Nephron (organoid): ENCODE results near the gene STX16.
A peak's percentile ranks its signal among the peaks of the same experiment; 100 is the strongest.

ENCODE experiments used
- H3K27ac Mint-ChIP-seq, 3 experiments: 2 replicates each; pipeline ENCODE4 v1.8.0; 2020; ENCODE audit warnings: mixed read lengths in 3 of 3, mild to moderate bottlenecking in 2 of 3, moderate library complexity in 1 of 3
- H3K27me3 Mint-ChIP-seq: 2 replicates; pipeline ENCODE4 v1.8.0; 2021; ENCODE audit warnings: low read depth, mild to moderate bottlenecking, moderate library complexity, mixed read lengths
- H3K36me3 Mint-ChIP-seq: 2 replicates; pipeline ENCODE4 v1.8.0; 2020; ENCODE audit warnings: low read depth, mixed read lengths
- H3K4me1 Mint-ChIP-seq: 2 replicates; pipeline ENCODE4 v1.8.0; 2020; ENCODE audit warnings: mixed read lengths
- H3K4me3 Mint-ChIP-seq, 3 experiments: 2 replicates each; pipeline ENCODE4 v1.8.0; 2020; ENCODE audit warnings: mild to moderate bottlenecking in 3 of 3, mixed read lengths in 3 of 3, moderate library complexity in 2 of 3
- H3K9me3 Mint-ChIP-seq: 2 replicates; pipeline ENCODE4 v1.8.0; 2020; ENCODE audit warnings: mixed read lengths
- CTCF ChIP-seq, 3 experiments: fragments of 200-600 bp; sonication (generic); IDR thresholded peaks; one replicate each; pipeline ENCODE4 v1.5.0; 2021; ENCODE audit warnings: antibody characterized with exemption in 3 of 3; ENCODE audit not compliant: unreplicated experiment in 3 of 3

The STX16 gene

GRCh38 chr20:58606184-58606583 lies 44.9 kb upstream of the STX16 start:
- H3K4me3 Mint-ChIP-seq: no peak overlapping the region
- no peaks in the 10 kb centered on the region for H3K9me3 Mint-ChIP-seq
- TF ChIP-seq CTCF (IDR thresholded peaks at IDR 0.05; ENCODE audit: unreplicated experiment in 3 of 3): no peak
- H3K4me1 Mint-ChIP-seq: peaks cover 39% of the 10 kb centered on the region
- H3K27ac Mint-ChIP-seq: peak overlapping the region in 1 of 3 experiments; percentile 56
- H3K36me3 Mint-ChIP-seq: no peaks in the 10 kb centered on the region
- H3K27me3 Mint-ChIP-seq: peaks cover 28% of the 10 kb centered on the region

- TF ChIP-seq CTCF (IDR thresholded peaks at IDR 0.05; ENCODE audit: unreplicated experiment in 3 of 3): no peak
- Mint-ChIP-seq H3K27ac (peak overlapping the region in 1 of 3 experiments; percentile 41), H3K36me3 (no peaks in the 10 kb centered on the region), H3K4me3 (no peak overlapping the region), H3K27me3 (peaks cover 18% of the 10 kb centered on the region), H3K9me3 (no peaks in the 10 kb centered on the region), H3K4me1 (peaks cover 37% of the 10 kb centered on the region)
Observed at GRCh38 chr20:58608096-58608840, 42.8 kb upstream of the STX16 start.

GRCh38 chr20:58609026-58609425 lies 42.1 kb upstream of the STX16 start:
- Mint-ChIP-seq H3K27me3 (peaks cover 14% of the 10 kb centered on the region), H3K9me3 (no peaks in the 10 kb centered on the region)
- no peak for TF ChIP-seq CTCF (IDR thresholded peaks at IDR 0.05; ENCODE audit: unreplicated experiment in 3 of 3)

GRCh38 chr20:58610071-58610800 lies 40.8 kb upstream of the STX16 start:
- Mint-ChIP-seq H3K27me3 (peaks cover 13% of the 10 kb centered on the region), H3K4me1 (peaks cover 24% of the 10 kb centered on the region)

More at GRCh38 chr20:58609026-58609425, 42.1 kb upstream of the STX16 start:
- H3K27ac Mint-ChIP-seq: no peak overlapping the region
- no peaks in the 10 kb centered on the region for H3K36me3 Mint-ChIP-seq
- H3K4me3 Mint-ChIP-seq: no peak overlapping the region
- peaks cover 29% of the 10 kb centered on the region for H3K4me1 Mint-ChIP-seq

GRCh38 chr20:58610811-58611210 lies 40.3 kb upstream of the STX16 start:
- peaks cover 19% of the 10 kb centered on the region for H3K4me1 Mint-ChIP-seq

More at GRCh38 chr20:58610071-58610800, 40.8 kb upstream of the STX16 start:
- H3K4me3 Mint-ChIP-seq: no peak overlapping the region
- no peaks in the 10 kb centered on the region for H3K9me3 Mint-ChIP-seq
- peak overlapping the region in 2 of 3 experiments; percentile 15 to 37 for H3K27ac Mint-ChIP-seq
- no peak for TF ChIP-seq CTCF (IDR thresholded peaks at IDR 0.05; ENCODE audit: unreplicated experiment in 3 of 3)
- no peaks in the 10 kb centered on the region for H3K36me3 Mint-ChIP-seq

More at GRCh38 chr20:58610811-58611210, 40.3 kb upstream of the STX16 start:
- no peak for TF ChIP-seq CTCF (IDR thresholded peaks at IDR 0.05; ENCODE audit: unreplicated experiment in 3 of 3)
- no peak overlapping the region for H3K4me3 Mint-ChIP-seq
- peaks cover 14% of the 10 kb centered on the region for H3K27me3 Mint-ChIP-seq
- H3K36me3 Mint-ChIP-seq: no peaks in the 10 kb centered on the region
- no peaks in the 10 kb centered on the region for H3K9me3 Mint-ChIP-seq
- H3K27ac Mint-ChIP-seq: peak overlapping the region in 2 of 3 experiments; percentile 37 to 40
